Adrenal gland (tissue), 12 donors: Measurements from ENCODE around the gene MGME1. TPM values are rescaled to one million over a fixed set of nuclear protein-coding genes. Genes with fewer than 3 reads are reported as not detected.
A peak's percentile ranks its signal among the peaks of the same experiment; 100 is the strongest.

Source experiments
- DNase-seq, 7 donors: peaks; one replicate each; pipeline ENCODE4 v3.0.0-alpha.2; 2019 to 2020
- H3K27ac ChIP-seq, 5 donors: fragments of 200-600 bp; sonication (generic) in 4 of 5; 1 replicate in 3 of 5; 2 replicates in 2 of 5; pipeline versions ENCODE4 v1.5.1 to v1.8.0; 2016 to 2020; ENCODE audit warnings: mild to moderate bottlenecking in 1 of 5
- H3K27me3 ChIP-seq: fragments of 200-600 bp; 2 replicates; pipeline ENCODE4 v1.8.0; 2021
- H3K36me3 ChIP-seq, 2 donors: fragments of 200-600 bp; replicated peaks in 1 of 2; 1 replicate in 1 of 2; 2 replicates in 1 of 2; pipeline versions ENCODE4 v1.5.1 to v1.8.0; 2018 to 2022
- H3K4me1 ChIP-seq, 2 donors: fragments of 200-600 bp; replicated peaks in 1 of 2; 1 replicate in 1 of 2; 2 replicates in 1 of 2; pipeline versions ENCODE4 v1.5.1 to v1.8.0; 2018 to 2021
- H3K4me3 ChIP-seq, 4 donors: fragments of 200-600 bp; sonication (generic) in 3 of 4; one replicate each; pipeline ENCODE4 v1.5.1; 2016 to 2018
- H3K9me3 ChIP-seq, 3 donors: fragments of 200-600 bp; sonication (generic) in 1 of 3; replicated peaks in 1 of 3; 1 replicate in 2 of 3; 2 replicates in 1 of 3; pipeline versions ENCODE4 v1.5.1 to v1.8.0; 2016 to 2021
- POLR2A ChIP-seq, 2 donors: fragments of 450-650 bp; IDR thresholded peaks; one replicate each; pipeline ENCODE4 v1.6.1; 2017; ENCODE audit warnings: antibody characterized with exemption in 2 of 2, mild to moderate bottlenecking in 2 of 2, moderate library complexity in 1 of 2
- WGBS, 4 donors: extraction: QIAGEN DNeasy Blood & Tissue Kit in 2 of 4; methylation state at CpG; one replicate each; pipeline versions ENCODE4 v1.1.5 to v1.1.7; 2013 to 2017; 5-methylcytosine and 5-hydroxymethylcytosine counted together
- intact Hi-C, 2 donors: fragments of 100-400 bp; cut with DNase I; formaldehyde crosslinking; loops; one replicate each; pipeline versions ENCODE4 v1.14.1 to v1.15.0; 2022 to 2023
- polyA plus RNA-seq, 3 donors: library from polyadenylated mRNA; stranded (reverse); fragments of 200-250 nt in 2 of 3; fragments of 350-450 nt in 1 of 3; fragmentation: Illumina TruSeq in 1 of 3; extraction: RNeasy Lipid Tissue Mini Kit (QIAGEN cat#74804) in 1 of 3; gene quantifications; one replicate each; pipeline ENCODE4 v1.2.3, GENCODE V29; 2013 to 2014
- total RNA-seq, 9 donors: library from RNA; depleted of rRNA in 4 of 9; stranded (reverse); fragments of >200 nt in 4 of 9; fragments of 120-200 nt in 1 of 9; fragmentation: NEBNext Ultra II Directional in 1 of 9; extraction: Animal tissue kit (Norgen Biotek cat#: 25700) in 1 of 9; gene quantifications; one replicate each; pipeline versions ENCODE4 v1.1.0 to v1.2.4, GENCODE V29; 2013 to 2023
- TF ChIP-seq, protein P1 (sequence below), 6 experiments: fragments of 450-650 bp in 4 of 6; fragments of 200-600 bp in 2 of 6; sonication (generic) in 1 of 6; IDR thresholded peaks; 1 replicate in 5 of 6; 2 replicates in 1 of 6; pipeline versions ENCODE4 v1.5.1 to v1.8.0; 2016 to 2021; ENCODE audit warnings: antibody characterized with exemption in 6 of 6, mild to moderate bottlenecking in 2 of 6, moderate library complexity in 1 of 6
- donor health status: healthy with polysubstance abuse.
- donor health status: Bipolar disorder and iron deficiency.
- donor health status: DM: yes; HTN: yes; CAD: no.
- donor health status: DM: no; HTN: no; CAD: no.
- donor health status: DM: no; HTN: no; CAD: no.
- donor health status: DM: yes; HTN: yes; CAD: no.

The MGME1 gene
- total and polyA plus RNA-seq, 12 donors, result 11.0 to 30.0 (median 20.5) TPM

GRCh38 chr20:17992224-17992637, 23.4 kb downstream of the MGME1 start:
- intact Hi-C loops, result loop anchor here (10.0 kb wide), 2 partner anchors 317 to 487 kb away; no protein-coding TSS in a partner anchor
- TF ChIP-seq, protein P1, sequence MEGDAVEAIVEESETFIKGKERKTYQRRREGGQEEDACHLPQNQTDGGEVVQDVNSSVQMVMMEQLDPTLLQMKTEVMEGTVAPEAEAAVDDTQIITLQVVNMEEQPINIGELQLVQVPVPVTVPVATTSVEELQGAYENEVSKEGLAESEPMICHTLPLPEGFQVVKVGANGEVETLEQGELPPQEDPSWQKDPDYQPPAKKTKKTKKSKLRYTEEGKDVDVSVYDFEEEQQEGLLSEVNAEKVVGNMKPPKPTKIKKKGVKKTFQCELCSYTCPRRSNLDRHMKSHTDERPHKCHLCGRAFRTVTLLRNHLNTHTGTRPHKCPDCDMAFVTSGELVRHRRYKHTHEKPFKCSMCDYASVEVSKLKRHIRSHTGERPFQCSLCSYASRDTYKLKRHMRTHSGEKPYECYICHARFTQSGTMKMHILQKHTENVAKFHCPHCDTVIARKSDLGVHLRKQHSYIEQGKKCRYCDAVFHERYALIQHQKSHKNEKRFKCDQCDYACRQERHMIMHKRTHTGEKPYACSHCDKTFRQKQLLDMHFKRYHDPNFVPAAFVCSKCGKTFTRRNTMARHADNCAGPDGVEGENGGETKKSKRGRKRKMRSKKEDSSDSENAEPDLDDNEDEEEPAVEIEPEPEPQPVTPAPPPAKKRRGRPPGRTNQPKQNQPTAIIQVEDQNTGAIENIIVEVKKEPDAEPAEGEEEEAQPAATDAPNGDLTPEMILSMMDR (IDR thresholded peaks at IDR 0.05), result no peak
- no peak for TF ChIP-seq POLR2A (IDR thresholded peaks at IDR 0.05)
- H3K9me3 ChIP-seq, result no peaks in the 10 kb centered on the region
- 84 to 86% (median 85%) methylated on average over 6 of the region's 6 CpGs for WGBS, 4 donors
- no peaks in the 10 kb centered on the region for H3K27me3 ChIP-seq
- peaks cover 0 to 5% of the 10 kb centered on the region in 2 donors for H3K36me3 ChIP-seq
- H3K4me1 ChIP-seq, result peaks cover 0 to 5% of the 10 kb centered on the region in 2 donors
- DNase-seq, result no peak
- peak overlapping the region in 1 of 5 donors; percentile 48 for H3K27ac ChIP-seq
- no peak overlapping the region for H3K4me3 ChIP-seq

- Histone ChIP-seq H3K9me3 (no peaks in the 10 kb centered on the region), H3K4me3 (no peak overlapping the region), H3K36me3 (peaks cover 0 to 4% of the 10 kb centered on the region in 2 donors), H3K27ac (peak overlapping the region in 2 of 5 donors; percentile 26 to 58), H3K27me3 (no peaks in the 10 kb centered on the region), H3K4me1 (peaks cover 0 to 5% of the 10 kb centered on the region in 2 donors)
- TF ChIP-seq POLR2A (IDR thresholded peaks at IDR 0.05), result no peak
- TF ChIP-seq, protein P1 (IDR thresholded peaks at IDR 0.05), result no peak
- DNase-seq, result no peak
- 38 to 51% (median 45%) methylated on average over 5 of the region's 5 CpGs for WGBS, 4 donors
- intact Hi-C loops, result loop anchor here (10.0 kb wide), 2 partner anchors 318 to 488 kb away; no protein-coding TSS in a partner anchor
These were observed 24.2 kb downstream of the MGME1 start for GRCh38 chr20:17992847-17993513.

GRCh38 chr20:17993546-17993945, 24.7 kb downstream of the MGME1 start:
- WGBS, 4 donors, result 77 to 96% (median 79%) methylated on average over 3 of the region's 3 CpGs
- Histone ChIP-seq H3K9me3 (no peaks in the 10 kb centered on the region), H3K27me3 (no peaks in the 10 kb centered on the region), H3K4me1 (peaks cover 0 to 5% of the 10 kb centered on the region in 2 donors), H3K4me3 (no peak overlapping the region), H3K36me3 (no peaks in the 10 kb centered on the region), H3K27ac (peak overlapping the region in 2 of 5 donors; percentile 26 to 58)
- TF ChIP-seq, protein P1 (IDR thresholded peaks at IDR 0.05), result no peak
- no peak for TF ChIP-seq POLR2A (IDR thresholded peaks at IDR 0.05)
- intact Hi-C loops, result loop anchor here (10.0 kb wide), 2 partner anchors 319 to 489 kb away; no protein-coding TSS in a partner anchor
- DNase-seq, result no peak

- H3K36me3 ChIP-seq, result no peaks in the 10 kb centered on the region
- TF ChIP-seq, protein P1 (IDR thresholded peaks at IDR 0.05), result peak; percentile 94 to 100 (median 97)
- no peak for TF ChIP-seq POLR2A (IDR thresholded peaks at IDR 0.05)
- H3K9me3 ChIP-seq, result no peaks in the 10 kb centered on the region
- peaks cover 0 to 5% of the 10 kb centered on the region in 2 donors for H3K4me1 ChIP-seq
- no peaks in the 10 kb centered on the region for H3K27me3 ChIP-seq
- peak; percentile 43 to 84 (median 61) for DNase-seq
- intact Hi-C loops, result loop anchor here (10.0 kb wide), 2 partner anchors 321 to 491 kb away; no protein-coding TSS in a partner anchor
- H3K27ac ChIP-seq, result peak overlapping the region in 1 of 5 donors; percentile 15
- WGBS, 4 donors, result 12 to 18% (median 15%) methylated on average over 16 of the region's 16 CpGs
- no peak overlapping the region for H3K4me3 ChIP-seq
These were observed 27.4 kb downstream of the MGME1 start for GRCh38 chr20:17995967-17996819.
